ENCODE measurements around the gene STARD3. TPM values are rescaled to one million over a fixed set of nuclear protein-coding genes. Genes with fewer than 3 reads are reported as not detected.

The STARD3 gene
- total and polyA plus RNA-seq, 4 donors: 27.4 to 79.7 (median 64.8) TPM

- Histone ChIP-seq H3K27ac (ENCODE audit: low read depth in 1 of 2, low read length in 1 of 2) (no peak overlapping the region), H3K4me3 (no peak overlapping the region), H3K27me3 (ENCODE audit: control insufficient read depth in 3 of 3, insufficient read depth in 3 of 3, low read length in 2 of 3) (no peaks in the 10 kb centered on the region), H3K36me3 (ENCODE audit: control insufficient read depth in 4 of 4, insufficient read depth in 4 of 4, low read length in 4 of 4) (peaks cover 0 to 11% (median 1%) of the 10 kb centered on the region in 4 donors), H3K9me3 (ENCODE audit: control insufficient read depth in 4 of 4, insufficient read depth in 3 of 4, low read length in 3 of 4) (no peaks in the 10 kb centered on the region), H3K4me1 (ENCODE audit: control insufficient read depth in 5 of 5, insufficient read depth in 5 of 5, low read length in 5 of 5) (peaks cover 9 to 47% (median 15%) of the 10 kb centered on the region in 5 donors), H3K9ac (ENCODE audit: insufficient read depth in 1 of 2, low read length in 2 of 2) (no peak overlapping the region)
- no peak for DNase-seq
- no peak for ATAC-seq (ENCODE audit: insufficient read depth, low FRiP score)
- no peak for TF ChIP-seq CTCF (IDR thresholded peaks at IDR 0.05; ENCODE audit: control extremely low read depth, extremely low read depth)
- 90 to 91% methylated on average over 7 of the region's 7 CpGs for WGBS, 2 donors
These were observed 1.4 kb downstream of the STARD3 start for GRCh38 chr17:39638317-39638716.

GRCh38 chr17:39639043-39639442, 2.1 kb downstream of the STARD3 start:
- WGBS, 2 donors: 77 to 88% methylated on average over 2 of the region's 2 CpGs
- ATAC-seq (ENCODE audit: insufficient read depth, low FRiP score) (no peak), DNase-seq (no peak)
- Histone ChIP-seq H3K9me3 (ENCODE audit: control insufficient read depth in 4 of 4, insufficient read depth in 3 of 4, low read length in 3 of 4) (no peaks in the 10 kb centered on the region), H3K4me1 (ENCODE audit: control insufficient read depth in 5 of 5, insufficient read depth in 5 of 5, low read length in 5 of 5) (peaks cover 9 to 50% (median 15%) of the 10 kb centered on the region in 5 donors), H3K4me3 (no peak overlapping the region), H3K27me3 (ENCODE audit: control insufficient read depth in 3 of 3, insufficient read depth in 3 of 3, low read length in 2 of 3) (no peaks in the 10 kb centered on the region), H3K36me3 (ENCODE audit: control insufficient read depth in 4 of 4, insufficient read depth in 4 of 4, low read length in 4 of 4) (peaks cover 0 to 11% (median 1%) of the 10 kb centered on the region in 4 donors), H3K9ac (ENCODE audit: insufficient read depth in 1 of 2, low read length in 2 of 2) (no peak overlapping the region), H3K27ac (ENCODE audit: low read depth in 1 of 2, low read length in 1 of 2) (no peak overlapping the region)
- no peak for TF ChIP-seq CTCF (IDR thresholded peaks at IDR 0.05; ENCODE audit: control extremely low read depth, extremely low read depth)

GRCh38 chr17:39639566-39640458, 2.9 kb downstream of the STARD3 start:
- no peak for ATAC-seq (ENCODE audit: insufficient read depth, low FRiP score)
- no peak overlapping the region for H3K27ac ChIP-seq (ENCODE audit: low read depth in 1 of 2, low read length in 1 of 2)
- peaks cover 0 to 11% (median 1%) of the 10 kb centered on the region in 4 donors for H3K36me3 ChIP-seq (ENCODE audit: control insufficient read depth in 4 of 4, insufficient read depth in 4 of 4, low read length in 4 of 4)
- H3K9me3 ChIP-seq (ENCODE audit: control insufficient read depth in 4 of 4, insufficient read depth in 3 of 4, low read length in 3 of 4): no peaks in the 10 kb centered on the region
- no peak for TF ChIP-seq CTCF (IDR thresholded peaks at IDR 0.05; ENCODE audit: control extremely low read depth, extremely low read depth)
- DNase-seq: no peak
- no peak overlapping the region for H3K9ac ChIP-seq (ENCODE audit: insufficient read depth in 1 of 2, low read length in 2 of 2)
- H3K4me1 ChIP-seq (ENCODE audit: control insufficient read depth in 5 of 5, insufficient read depth in 5 of 5, low read length in 5 of 5): peaks cover 9 to 52% (median 15%) of the 10 kb centered on the region in 5 donors
- H3K4me3 ChIP-seq: no peak overlapping the region
- WGBS, 2 donors: 83 to 88% methylated on average over 11 of the region's 11 CpGs
- H3K27me3 ChIP-seq (ENCODE audit: control insufficient read depth in 3 of 3, insufficient read depth in 3 of 3, low read length in 2 of 3): no peaks in the 10 kb centered on the region

Data from lung (tissue), 12 donors.